Hepatic stellate cell (primary cell): Measurements from ENCODE around the gene ARHGAP26.

Experiments used
- DNase-seq: peaks from one replicate; pipeline ENCODE4 v3.0.0; 2011; ENCODE audit warnings: low spot score

ARHGAP26 gene

DNA sequence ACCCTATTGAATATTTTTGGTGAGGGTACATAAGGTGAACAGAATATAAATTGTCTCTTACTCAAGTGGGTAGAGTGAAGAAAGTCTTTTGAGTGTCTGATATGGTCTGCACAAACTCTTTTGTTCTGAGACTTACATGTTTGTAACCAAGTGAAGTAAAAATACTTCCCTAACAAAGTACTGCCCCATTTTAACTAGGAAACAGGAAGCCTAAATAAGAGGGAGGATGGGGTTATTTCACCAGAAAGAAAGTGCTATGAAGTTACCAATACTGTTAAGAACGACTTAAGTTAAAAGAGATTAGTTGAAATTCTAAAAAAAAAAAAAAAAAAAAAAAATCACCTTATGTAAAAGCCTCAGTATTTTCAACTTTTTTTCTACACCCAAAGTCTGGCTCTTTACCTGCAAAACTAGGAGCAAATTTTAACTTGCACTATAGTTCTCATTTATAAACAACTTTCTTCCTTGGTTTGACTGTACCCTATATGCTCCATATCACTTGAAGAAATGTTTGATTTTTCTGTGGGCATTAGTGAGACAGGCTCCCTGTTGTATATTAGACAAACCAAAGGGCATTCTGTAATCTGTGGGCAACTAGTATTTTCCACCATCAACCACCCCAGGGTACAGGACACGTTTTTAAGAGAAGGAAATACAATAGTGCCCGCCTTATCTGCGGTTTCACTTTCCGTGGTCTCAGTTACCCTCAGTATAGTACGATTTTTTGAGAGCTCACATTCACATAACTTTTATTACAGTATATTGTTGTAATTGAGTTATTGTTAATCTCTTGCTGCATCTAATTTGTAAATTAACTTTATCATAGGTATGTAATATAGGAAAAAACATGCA is 505.6 kb downstream of the ARHGAP26 start:
- no peak for DNase-seq

DNA sequence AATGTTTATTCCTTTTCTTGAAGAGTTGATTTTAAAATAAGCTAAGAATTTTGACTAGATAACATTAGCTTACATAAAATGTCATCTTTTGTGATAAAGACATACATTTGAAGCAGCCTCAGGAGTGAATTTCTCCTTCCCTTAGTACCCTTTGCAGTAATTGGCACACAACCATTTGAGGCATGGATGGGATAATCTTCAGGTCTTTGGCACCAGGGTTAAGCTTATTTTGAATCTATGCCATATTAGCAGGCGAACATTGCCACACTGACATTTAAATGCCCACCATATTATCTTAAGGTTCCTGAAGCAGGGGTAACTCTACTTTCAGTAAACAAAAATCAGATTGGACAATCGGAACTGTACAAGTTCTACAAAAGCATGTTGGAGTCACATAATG is 507.4 kb downstream of the ARHGAP26 start:
- no peak for DNase-seq
